GM12872 (cell line): ENCODE data around the gene DNAI2.

ENCODE experiments used
- TF ChIP-seq, protein P1 (sequence below): IDR thresholded peaks from 3 replicates; pipeline ENCODE4 v1.5.1; 2011; ENCODE audit warnings: low read depth, mild to moderate bottlenecking, low read length, moderate library complexity; ENCODE audit not compliant: insufficient read depth

The DNAI2 gene

DNA sequence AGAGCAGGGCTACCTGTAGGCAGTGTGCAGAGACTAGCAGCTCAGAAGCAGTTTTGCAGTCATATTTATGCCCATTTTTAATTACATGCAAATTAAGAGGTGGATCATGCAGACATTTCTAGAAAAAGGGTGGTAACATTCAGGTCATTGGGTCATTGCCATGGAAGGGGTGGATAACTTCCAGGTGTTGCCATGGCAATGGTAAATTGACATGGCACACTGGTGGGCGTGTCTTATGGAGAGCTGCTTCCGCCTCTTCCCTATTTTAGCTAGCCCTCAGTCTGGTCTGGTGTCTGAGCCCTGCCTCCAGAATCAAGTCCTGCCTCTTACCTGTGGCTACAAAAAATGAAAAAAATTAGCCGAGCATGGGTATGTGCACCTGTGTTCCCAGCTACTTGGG is 2.8 kb upstream of the DNAI2 start:
- TF ChIP-seq, protein P1, sequence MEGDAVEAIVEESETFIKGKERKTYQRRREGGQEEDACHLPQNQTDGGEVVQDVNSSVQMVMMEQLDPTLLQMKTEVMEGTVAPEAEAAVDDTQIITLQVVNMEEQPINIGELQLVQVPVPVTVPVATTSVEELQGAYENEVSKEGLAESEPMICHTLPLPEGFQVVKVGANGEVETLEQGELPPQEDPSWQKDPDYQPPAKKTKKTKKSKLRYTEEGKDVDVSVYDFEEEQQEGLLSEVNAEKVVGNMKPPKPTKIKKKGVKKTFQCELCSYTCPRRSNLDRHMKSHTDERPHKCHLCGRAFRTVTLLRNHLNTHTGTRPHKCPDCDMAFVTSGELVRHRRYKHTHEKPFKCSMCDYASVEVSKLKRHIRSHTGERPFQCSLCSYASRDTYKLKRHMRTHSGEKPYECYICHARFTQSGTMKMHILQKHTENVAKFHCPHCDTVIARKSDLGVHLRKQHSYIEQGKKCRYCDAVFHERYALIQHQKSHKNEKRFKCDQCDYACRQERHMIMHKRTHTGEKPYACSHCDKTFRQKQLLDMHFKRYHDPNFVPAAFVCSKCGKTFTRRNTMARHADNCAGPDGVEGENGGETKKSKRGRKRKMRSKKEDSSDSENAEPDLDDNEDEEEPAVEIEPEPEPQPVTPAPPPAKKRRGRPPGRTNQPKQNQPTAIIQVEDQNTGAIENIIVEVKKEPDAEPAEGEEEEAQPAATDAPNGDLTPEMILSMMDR = no peak

DNA sequence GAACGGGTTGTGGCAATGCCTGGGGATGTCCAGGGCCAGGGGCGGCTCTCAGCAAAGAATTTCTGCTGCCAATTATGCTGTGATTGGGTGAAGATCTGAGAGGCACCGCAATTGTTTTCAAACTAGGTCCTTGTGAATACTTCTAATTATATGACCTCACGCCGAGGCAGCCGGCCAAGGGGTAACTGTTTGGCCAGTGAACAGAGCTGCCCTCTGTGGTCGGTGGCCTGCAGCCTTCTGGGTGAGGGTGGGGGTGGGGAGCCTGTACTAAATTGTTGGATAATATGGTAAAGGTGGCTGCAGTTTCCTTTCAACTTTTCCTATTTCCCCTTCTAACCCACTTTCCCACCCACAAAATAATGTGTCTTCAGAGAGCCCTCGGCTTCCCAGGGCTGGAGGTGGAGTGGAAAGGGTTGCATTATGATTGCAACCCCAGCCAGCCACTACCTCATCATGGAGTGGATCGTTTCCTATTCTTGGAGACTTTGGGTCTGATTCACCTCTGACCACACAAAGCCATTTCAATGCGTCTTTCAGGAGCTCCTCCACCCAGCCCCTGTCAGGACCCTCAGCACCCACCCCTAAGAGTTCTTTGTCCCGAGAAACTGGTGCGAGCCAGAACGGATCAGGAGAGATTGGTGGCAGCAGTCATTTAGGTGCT is 2.0 kb upstream of the DNAI2 start:
- TF ChIP-seq, protein P1 = no peak

DNA sequence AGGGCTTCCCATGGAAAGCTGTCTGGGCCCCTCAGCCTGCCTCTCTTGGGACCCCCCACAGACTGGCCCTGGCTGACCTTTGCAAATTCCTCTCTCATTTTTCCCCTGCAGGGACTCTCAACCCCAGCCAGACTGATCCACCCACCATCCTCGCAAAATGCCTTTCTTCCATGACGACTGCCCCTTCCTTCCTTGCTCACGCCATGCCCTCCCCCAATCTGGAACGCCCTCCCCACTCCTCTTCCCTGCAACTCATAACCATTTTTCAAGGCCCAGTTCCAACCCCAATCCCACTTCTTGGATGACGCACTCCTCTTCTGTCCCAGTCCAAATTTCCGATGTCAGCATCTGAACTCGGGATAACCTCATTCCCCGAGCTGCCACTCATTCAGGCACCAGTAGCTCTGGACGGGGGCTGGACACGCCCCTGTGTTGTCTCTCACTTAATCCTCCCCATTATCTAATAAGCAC is 1.3 kb upstream of the DNAI2 start:
- TF ChIP-seq, protein P1 = no peak

DNA sequence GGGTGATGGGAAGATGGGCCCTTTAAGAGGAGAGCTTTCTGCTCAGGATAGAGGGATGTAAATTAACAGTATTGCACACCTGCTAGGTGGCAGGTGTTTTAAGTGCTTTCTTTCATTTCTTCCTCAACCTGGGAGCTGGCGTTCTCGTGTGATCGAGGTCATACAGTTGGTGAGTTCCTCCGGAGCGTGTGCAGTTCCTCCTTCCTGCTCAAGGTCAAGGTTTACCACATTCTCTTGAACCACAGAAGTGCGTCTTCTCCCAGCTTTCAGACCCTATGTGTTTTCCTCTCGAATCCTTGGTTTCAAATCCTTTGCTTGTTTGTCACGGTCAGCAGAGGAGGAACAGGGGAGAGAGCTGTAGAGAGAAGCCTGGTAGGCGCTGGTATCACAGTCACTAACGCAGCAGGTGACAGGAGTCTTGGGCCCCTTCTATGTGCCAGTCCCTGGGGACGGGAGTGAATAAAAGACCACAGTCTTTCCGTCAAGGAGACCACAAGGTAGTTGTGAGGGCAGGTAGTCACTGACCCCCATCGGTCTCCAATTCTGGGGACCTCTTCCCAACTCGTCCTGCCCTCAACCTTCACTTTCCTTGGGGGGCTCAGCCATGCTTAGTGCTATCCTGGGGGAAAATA is 791 bp downstream of the DNAI2 start:
- TF ChIP-seq, protein P1 = no peak

DNA sequence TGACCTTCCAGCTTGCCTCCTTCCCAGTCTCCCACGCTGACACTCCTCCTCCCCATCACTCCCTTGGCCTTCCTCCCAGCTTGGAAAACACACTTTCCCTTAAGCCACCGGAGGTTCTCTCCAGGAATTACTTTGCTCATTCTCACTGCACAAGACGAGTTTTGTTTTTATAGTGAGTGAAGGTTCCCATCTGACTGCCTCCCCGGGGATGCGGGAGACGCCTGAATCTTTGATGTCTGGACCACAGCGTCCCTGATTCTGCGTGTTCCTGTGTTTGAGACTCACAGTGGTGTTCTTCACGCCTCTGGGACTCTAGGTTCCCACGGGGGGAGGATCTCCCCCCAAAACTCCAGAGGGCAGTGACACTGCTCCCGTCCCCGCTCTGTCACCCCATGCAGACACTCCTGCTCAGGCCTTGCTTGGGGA is 2.0 kb downstream of the DNAI2 start:
- TF ChIP-seq, protein P1 = no peak

DNA sequence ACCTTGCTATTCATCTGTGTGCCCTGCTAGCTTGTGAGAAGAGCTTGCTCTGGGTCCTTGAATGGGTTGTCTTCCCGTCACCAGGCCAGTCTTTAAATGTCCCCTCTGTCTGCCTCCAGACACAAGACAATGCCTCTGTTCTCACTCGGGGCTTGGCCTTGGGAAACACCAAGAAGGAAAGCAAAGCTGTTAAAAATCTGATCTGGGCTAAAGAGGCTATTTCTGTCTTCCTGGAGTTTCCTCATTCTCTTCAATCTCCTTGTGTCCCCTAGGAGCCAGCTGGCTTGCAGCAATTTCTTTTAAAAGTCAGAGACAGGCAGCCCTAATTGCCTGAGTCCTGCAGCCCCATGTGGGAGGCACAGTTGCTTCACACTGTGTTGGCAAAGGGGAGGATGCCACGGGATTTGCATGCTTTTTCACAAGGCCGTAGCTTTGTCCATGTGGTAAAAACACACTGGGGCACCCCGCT is 2.5 kb downstream of the DNAI2 start:
- TF ChIP-seq, protein P1 = no peak

DNA sequence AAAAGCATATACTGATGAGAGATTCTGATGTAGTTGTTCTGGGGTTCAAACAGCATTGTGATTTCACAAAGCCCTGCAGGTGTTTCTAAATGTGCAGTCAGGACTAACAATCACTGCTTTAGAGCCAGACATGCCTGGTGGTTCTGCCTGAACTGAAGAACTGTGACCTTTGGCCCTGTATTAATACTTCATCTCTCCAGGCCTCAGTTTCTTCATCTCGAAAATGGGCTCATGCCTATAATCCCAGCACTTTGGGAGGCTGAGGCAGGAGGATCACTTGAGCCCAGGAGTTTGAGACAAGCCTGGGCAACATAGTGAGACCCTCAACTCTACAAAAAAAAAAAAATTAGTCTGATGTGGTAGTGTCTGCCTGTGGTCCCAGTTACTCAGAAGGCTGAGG is 3.9 kb downstream of the DNAI2 start:
- TF ChIP-seq, protein P1 = no peak
